IMR-90 (cell line): ENCODE results near the gene C15orf39. TPM values are rescaled to one million over a fixed set of nuclear protein-coding genes. Genes with fewer than 3 reads are reported as not detected.
"Not testable (repeated sequence)": the region's sequence is repeated elsewhere in the genome, so short reads cannot be mapped to it uniquely, and the experiment has no call there.

Experiments
- ATAC-seq: fragments of 200-7000 bp; cut with Tn5 transposase; 2 replicates; pipeline ENCODE4 v1.9.1; 2020; ENCODE audit warnings: low read depth, mild to moderate bottlenecking, moderate library complexity
- BruUV-seq: library from RNA; stranded (reverse); fragments of 400-500 nt; replicated peaks from 2 replicates; lab custom pipeline; 2021; lab: Mats Ljungman, UMichigan
- CTCF ChIA-PET: fragments of 300-600 bp; formaldehyde crosslinking; extraction: SDS; loops from one replicate; lab custom pipeline; 2021; ENCODE audit warnings: antibody characterized with exemption; lab: Yijun Ruan, JAX
- POLR2A ChIA-PET: fragments of 300-600 bp; sonication (Branson Sonifier 250); formaldehyde crosslinking; loops from one replicate; lab custom pipeline; 2022; ENCODE audit warnings: antibody characterized with exemption; ENCODE audit not compliant: unreplicated experiment; lab: Charles Lee
- DNase-seq: peaks from one replicate; pipeline ENCODE4 v3.0.0; 2013
- H2AFZ ChIP-seq: replicated peaks from 2 replicates; pipeline ENCODE3; 2013; ENCODE audit warnings: low read length, mild to moderate bottlenecking; ENCODE audit not compliant: poor library complexity
- H2AK5ac ChIP-seq: 2 replicates; pipeline ENCODE4 v1.6.1; 2013; ENCODE audit warnings: low read depth, low read length, inconsistent platforms
- H2AK9ac ChIP-seq: replicated peaks from 2 replicates; pipeline ENCODE3; 2013; ENCODE audit warnings: mild to moderate bottlenecking, low read depth, low read length, moderate library complexity; ENCODE audit not compliant: poor library complexity
- H2BK120ac ChIP-seq: 2 replicates; pipeline ENCODE4 v1.6.1; 2013; ENCODE audit warnings: low read depth, low read length, inconsistent platforms
- H2BK15ac ChIP-seq: 3 replicates; pipeline ENCODE4 v1.6.1; 2013; ENCODE audit warnings: low read depth, low read length, inconsistent platforms
- H2BK20ac ChIP-seq: 2 replicates; pipeline ENCODE4 v1.6.1; 2013; ENCODE audit warnings: low read depth, mild to moderate bottlenecking, inconsistent platforms, low read length, moderate library complexity
- H2BK5ac ChIP-seq: 2 replicates; pipeline ENCODE4 v1.6.1; 2013; ENCODE audit warnings: mild to moderate bottlenecking, low read depth, low read length, inconsistent platforms; ENCODE audit not compliant: poor library complexity, severe bottlenecking
- H3K14ac ChIP-seq: replicated peaks from 2 replicates; pipeline ENCODE4 v1.6.1; 2013; ENCODE audit warnings: low read depth, low read length, inconsistent platforms
- H3K18ac ChIP-seq: 2 replicates; pipeline ENCODE4 v1.6.1; 2013; ENCODE audit warnings: low read depth, low read length, control low read depth
- H3K23ac ChIP-seq: 2 replicates; pipeline ENCODE4 v1.6.1; 2013; ENCODE audit warnings: low read depth, low read length, inconsistent platforms
- H3K27ac ChIP-seq: 2 replicates; pipeline ENCODE4 v1.5.1; 2013; ENCODE audit warnings: mild to moderate bottlenecking, control low read depth, low read length; ENCODE audit not compliant: insufficient read depth
- H3K27me3 ChIP-seq: 2 replicates; pipeline ENCODE4 v1.6.1; 2013; ENCODE audit warnings: low read length; ENCODE audit not compliant: control insufficient read depth, insufficient read depth
- H3K36me3 ChIP-seq: 2 replicates; pipeline ENCODE4 v1.6.1; 2013; ENCODE audit warnings: low read length, mixed read lengths; ENCODE audit not compliant: control insufficient read depth, insufficient read depth
- H3K4ac ChIP-seq: 2 replicates; pipeline ENCODE4 v1.6.1; 2013; ENCODE audit warnings: low read depth, low read length, inconsistent platforms
- H3K4me1 ChIP-seq: 2 replicates; pipeline ENCODE4 v1.6.1; 2013; ENCODE audit warnings: low read length, mixed read lengths; ENCODE audit not compliant: control insufficient read depth, insufficient read depth
- H3K4me2 ChIP-seq: 2 replicates; pipeline ENCODE4 v1.6.1; 2013; ENCODE audit warnings: low read depth, mild to moderate bottlenecking, control low read depth, low read length, moderate library complexity
- H3K4me3 ChIP-seq: 2 replicates; pipeline ENCODE4 v1.5.1; 2013; ENCODE audit warnings: low read depth, mild to moderate bottlenecking, control low read depth, low read length, moderate library complexity; ENCODE audit not compliant: insufficient read depth
- H3K56ac ChIP-seq: 2 replicates; pipeline ENCODE4 v1.6.1; 2013; ENCODE audit warnings: low read length, inconsistent platforms; ENCODE audit not compliant: insufficient read depth; ENCODE audit errors: extremely low read depth
- H3K79me1 ChIP-seq, 2 experiments: 2 replicates each; pipeline ENCODE4 v1.6.1; 2013; ENCODE audit warnings: low read length in 2 of 2, inconsistent platforms in 1 of 2, low read depth in 1 of 2
- H3K9ac ChIP-seq: 2 replicates; pipeline ENCODE4 v1.6.1; 2013; ENCODE audit warnings: low read depth, low read length, control low read depth
- H3K9me1 ChIP-seq: 2 replicates; pipeline ENCODE4 v1.6.1; 2013; ENCODE audit warnings: low read length, inconsistent platforms; ENCODE audit not compliant: insufficient read depth
- H3K9me3 ChIP-seq: 2 replicates; pipeline ENCODE4 v1.6.1; 2013; ENCODE audit warnings: low read length; ENCODE audit not compliant: control insufficient read depth, insufficient read depth
- H4K20me1 ChIP-seq: 2 replicates; pipeline ENCODE4 v1.6.1; 2013; ENCODE audit warnings: low read length, inconsistent platforms; ENCODE audit not compliant: insufficient read depth
- H4K5ac ChIP-seq: 2 replicates; pipeline ENCODE4 v1.6.1; 2013; ENCODE audit warnings: mild to moderate bottlenecking, low read depth, low read length, control low read depth
- H4K8ac ChIP-seq, 2 experiments: 2 replicates each; pipeline ENCODE4 v1.6.1; 2013; ENCODE audit warnings: low read depth in 2 of 2, low read length in 2 of 2, control low read depth in 1 of 2, inconsistent platforms in 1 of 2
- H4K91ac ChIP-seq: 2 replicates; pipeline ENCODE4 v1.6.1; 2013; ENCODE audit warnings: low read depth, low read length, inconsistent platforms; ENCODE audit not compliant: insufficient read depth
- ELK1 ChIP-seq: fragments of 150-350 bp; IDR thresholded peaks from 2 replicates; pipeline ENCODE4 v1.6.1; 2016; ENCODE audit warnings: low read depth, mild to moderate bottlenecking, low read length, moderate library complexity, borderline replicate concordance
- WGBS, 2 experiments: methylation state at CpG; one replicate each; pipeline versions ENCODE4 v1.1.5 to v1.1.7; 2013; ENCODE audit warnings: missing lambda C conversion rate in 2 of 2; ENCODE audit not compliant: insufficient read length in 1 of 2; ENCODE audit errors: extremely low coverage in 2 of 2; 5-methylcytosine and 5-hydroxymethylcytosine counted together
- dilution Hi-C: fragments of 300-500 bp; cut with HindIII; formaldehyde crosslinking; loops from one replicate; pipeline ENCODE4 v1.14.3; 2018; ENCODE audit warnings: low sequenced_read_pairs; ENCODE audit not compliant: unreplicated experiment
- in situ Hi-C: fragments of 300-500 bp; cut with MboI; formaldehyde crosslinking; loops from 3 replicates; pipeline ENCODE4 v1.14.3; 2019; ENCODE audit warnings: low sequenced_read_pairs, inconsistent platforms, mixed read lengths
- intact Hi-C: fragments of 100-400 bp; cut with micrococcal nuclease; formaldehyde crosslinking; loops from 2 replicates; pipeline ENCODE4 v1.10.0; 2022
- polyA plus RNA-seq, 3 experiments: library from polyadenylated mRNA; depleted of rRNA; stranded (reverse); fragments of >200 nt; gene quantifications; 2 replicates each; pipeline ENCODE4 v1.2.3, GENCODE V29; 2012; ENCODE audit warnings: low replicate concordance in 1 of 3
- total RNA-seq: library from RNA; depleted of rRNA; stranded (reverse); fragments of >200 nt; gene quantifications from 2 replicates; pipeline ENCODE4 v1.2.3, GENCODE V29; 2012

The C15orf39 gene
- total and polyA plus RNA-seq, 2 of the 4 experiments (the other 2 are of a cell fraction), result 1.3 to 5.7 TPM

GRCh38 chr15:75164625-75165350 is 36.9 kb upstream of the C15orf39 start:
- POLR2A ChIA-PET, result no interaction called here
- Histone ChIP-seq H2AK5ac (no peak overlapping the region), H3K9me1 (no peaks in the 10 kb centered on the region), H2BK5ac (no peak overlapping the region), H3K4me3 (no peak overlapping the region), H3K23ac (no peak overlapping the region), H4K8ac (no peak overlapping the region), H3K4me2 (no peak overlapping the region), H3K4ac (no peak overlapping the region), H2BK15ac (no peak overlapping the region), H2BK120ac (no peak overlapping the region), H3K36me3 (no peaks in the 10 kb centered on the region), H4K5ac (no peak overlapping the region), H2AK9ac (no peak overlapping the region), H3K4me1 (no peaks in the 10 kb centered on the region), H3K27ac (no peak overlapping the region), H3K79me1 (no peaks in the 10 kb centered on the region), H3K9ac (no peak overlapping the region), H3K27me3 (peaks cover 5% of the 10 kb centered on the region), H2BK20ac (no peak overlapping the region), H4K91ac (no peak overlapping the region), H3K9me3 (0 out of 2 replicates have a peak, but pooled peaks cover 2% of the 10 kb centered on the region), H2AFZ (no peak overlapping the region), H3K18ac (no peak overlapping the region), H3K14ac (no peak overlapping the region), H3K56ac (no peak overlapping the region), H4K20me1 (no peaks in the 10 kb centered on the region)
- BruUV-seq, result no TSS peak
- WGBS, 2 experiments, result no CpG with 5 or more reads among the region's 4 CpGs
- CTCF ChIA-PET, result no interaction called here
- intact Hi-C loops, result no loop called here
- ATAC-seq, result no peak
- DNase-seq, result no peak
- in situ Hi-C loops, result no loop called here
- dilution Hi-C loops, result no loop called here
- no peak for TF ChIP-seq ELK1

- intact Hi-C loops, H3K27me3 ChIP-seq, H2AK9ac ChIP-seq, H2BK5ac ChIP-seq, ATAC-seq, H2BK15ac ChIP-seq, H4K8ac ChIP-seq, H3K4me1 ChIP-seq, H4K91ac ChIP-seq, H3K27ac ChIP-seq, BruUV-seq, H2BK20ac ChIP-seq, H3K79me1 ChIP-seq, H3K9me3 ChIP-seq, dilution Hi-C loops, H4K20me1 ChIP-seq, H2AFZ ChIP-seq, H2BK120ac ChIP-seq, CTCF ChIA-PET, H3K9me1 ChIP-seq, H2AK5ac ChIP-seq, H4K5ac ChIP-seq, H3K18ac ChIP-seq, POLR2A ChIA-PET, H3K36me3 ChIP-seq, in situ Hi-C loops, H3K9ac ChIP-seq, DNase-seq, H3K56ac ChIP-seq, H3K4ac ChIP-seq, H3K14ac ChIP-seq, H3K4me2 ChIP-seq, H3K4me3 ChIP-seq, H3K23ac ChIP-seq: not testable (repeated sequence)
- no CpG with 5 or more reads among the region's 8 CpGs for WGBS, 2 experiments
Measured at GRCh38 chr15:75166489-75167063, 35.1 kb upstream of the C15orf39 start.
